ENCODE results near the gene GTF3A. TPM values are rescaled to one million over a fixed set of nuclear protein-coding genes. Genes with fewer than 3 reads are reported as not detected.

Gene GTF3A
- total and polyA plus RNA-seq, 2 of the 8 experiments (the other 6 are each of a cell fraction or from before 2014, with no cell fraction given), result 41.6 to 96.5 TPM

- no peak for TF ChIP-seq CHD7 (IDR thresholded peaks at IDR 0.05; ENCODE audit: insufficient replicate concordance, low read length)
- TF ChIP-seq NRF1 (IDR thresholded peaks at IDR 0.05; ENCODE audit: low read depth, low read length), result no peak
- no peak for TF ChIP-seq HDAC2 (IDR thresholded peaks at IDR 0.05; ENCODE audit: borderline replicate concordance in 1 of 2, low read depth in 2 of 2, low read length in 2 of 2)
- TF ChIP-seq E2F6 (IDR thresholded peaks at IDR 0.05), result no peak
Measured at GRCh38 chr13:27381601-27382000, 42.8 kb upstream of the GTF3A start (continued).
